GM12878 (cell line): ENCODE data around the gene EYA4. TPM values are rescaled to one million over a fixed set of nuclear protein-coding genes. Genes with fewer than 3 reads are reported as not detected.

Experiments
- ATAC-seq: fragments of 200-7000 bp; cut with Tn5 transposase; 3 replicates; pipeline ENCODE4 v1.9.1; 2020; ENCODE audit warnings: mild to moderate bottlenecking, moderate library complexity
- BruUV-seq: library from RNA; stranded (reverse); fragments of 400-500 nt; replicated peaks from 2 replicates; lab custom pipeline; 2021; lab: Mats Ljungman, UMichigan
- CTCF ChIA-PET: fragments of 300-600 bp; sonication (Branson Sonifier 250); formaldehyde crosslinking; extraction: SDS; loops from one replicate; lab custom pipeline; 2021; ENCODE audit warnings: inconsistent platforms; lab: Yijun Ruan, JAX
- POLR2A ChIA-PET: fragments of 350-600 bp; formaldehyde crosslinking; extraction: SDS; loops from one replicate; lab custom pipeline; 2021; ENCODE audit warnings: inconsistent platforms; lab: Charles Lee
- RAD21 ChIA-PET: fragments of 300-600 bp; sonication (Branson Sonifier 250); formaldehyde crosslinking; loops from one replicate; lab custom pipeline; 2023; ENCODE audit warnings: antibody characterized with exemption; ENCODE audit not compliant: unreplicated experiment; lab: Charles Lee
- SMC1A ChIA-PET: fragments of 300-600 bp; sonication (Branson Sonifier 250); formaldehyde crosslinking; loops from one replicate; lab custom pipeline; 2023; ENCODE audit not compliant: unreplicated experiment, uncharacterized antibody; lab: Charles Lee
- DNase-seq: peaks from one replicate; pipeline ENCODE4 v3.0.0-alpha.2; 2011; ENCODE audit warnings: low read depth, low spot score
- FAIRE-seq: peaks from 3 replicates; lab custom pipeline; 2011; peaks lifted over from hg19 to GRCh38; lab: Jason Lieb, UNC
- H2AFZ ChIP-seq: 2 replicates; pipeline ENCODE4 v1.6.0; 2011; ENCODE audit warnings: low read depth, low read length, control low read depth; ENCODE audit not compliant: control insufficient read depth
- H3K27ac ChIP-seq: 2 replicates; pipeline ENCODE4 v1.5.1; 2011; ENCODE audit warnings: control low read depth; ENCODE audit not compliant: control insufficient read depth, insufficient read depth
- H3K27me3 ChIP-seq, 2 experiments: replicated peaks in 1 of 2; 2 replicates each; pipeline versions ENCODE4 v1.6.0 to v1.6.1; 2011; ENCODE audit warnings: low read length in 1 of 2; ENCODE audit not compliant: control insufficient read depth in 2 of 2, insufficient read depth in 2 of 2
- H3K36me3 ChIP-seq, 2 experiments: 2 replicates each; pipeline ENCODE4 v1.5.1; 2011; ENCODE audit warnings: low read length in 1 of 2; ENCODE audit not compliant: control insufficient read depth in 2 of 2, insufficient read depth in 2 of 2
- H3K4me1 ChIP-seq: 2 replicates; pipeline ENCODE4 v1.6.1; 2011; ENCODE audit warnings: mild to moderate bottlenecking, low read length, moderate library complexity, mixed read lengths; ENCODE audit not compliant: control insufficient read depth, insufficient read depth
- H3K4me2 ChIP-seq: 2 replicates; pipeline ENCODE4 v1.6.0; 2011; ENCODE audit warnings: control low read depth; ENCODE audit not compliant: control insufficient read depth, insufficient read depth
- H3K4me3 ChIP-seq: fragments of 200-600 bp; sonication (generic); 2 replicates; pipeline ENCODE4 v1.5.1; 2016
- H3K79me2 ChIP-seq: 2 replicates; pipeline ENCODE4 v1.6.0; 2011; ENCODE audit warnings: low read length; ENCODE audit not compliant: control insufficient read depth, insufficient read depth
- H3K9ac ChIP-seq: 2 replicates; pipeline ENCODE4 v1.8.0; 2011; ENCODE audit warnings: low read length, control low read depth, mixed read lengths; ENCODE audit not compliant: control insufficient read depth, insufficient read depth
- H3K9me3 ChIP-seq: replicated peaks from 3 replicates; pipeline ENCODE4 v1.5.1; 2011; ENCODE audit warnings: mild to moderate bottlenecking, low read length; ENCODE audit not compliant: control insufficient read depth, insufficient read depth
- H4K20me1 ChIP-seq: 2 replicates; pipeline ENCODE4 v1.6.0; 2011; ENCODE audit not compliant: control insufficient read depth, insufficient read depth
- BACH1 ChIP-seq: fragments of 450-650 bp; IDR thresholded peaks from 2 replicates; pipeline ENCODE4 v1.6.1; 2017; ENCODE audit warnings: mild to moderate bottlenecking, borderline replicate concordance
- CBX5 ChIP-seq: sonication (generic); IDR thresholded peaks from 2 replicates; pipeline ENCODE4 v1.6.1; 2016; ENCODE audit warnings: low read depth, moderate library complexity, mild to moderate bottlenecking, inconsistent platforms
- EP300 ChIP-seq, 2 experiments: fragments of 150-350 bp in 1 of 2; IDR thresholded peaks; 2 replicates each; pipeline ENCODE4 v1.6.1; 2011 to 2012; ENCODE audit warnings: low read depth in 2 of 2, low read length in 2 of 2, borderline replicate concordance in 1 of 2, improper control_type of control experiment in 1 of 2, inconsistent platforms in 1 of 2; ENCODE audit not compliant: control insufficient read depth in 1 of 2
- FOXM1 ChIP-seq: IDR thresholded peaks from 2 replicates; pipeline ENCODE4 v1.6.1; 2012; ENCODE audit warnings: low read depth, mild to moderate bottlenecking, inconsistent platforms, low read length, moderate library complexity
- IRF4 ChIP-seq: IDR thresholded peaks from 2 replicates; pipeline ENCODE4 v1.6.1; 2011; ENCODE audit warnings: low read depth, low read length
- MYB ChIP-seq: fragments of 150-350 bp; IDR thresholded peaks from 2 replicates; pipeline ENCODE4 v1.6.1; 2014; ENCODE audit warnings: mild to moderate bottlenecking, low read depth, low read length, borderline replicate concordance
- NFYA ChIP-seq: IDR thresholded peaks from 2 replicates; pipeline ENCODE4 v1.6.1; 2011; ENCODE audit warnings: low read depth, mild to moderate bottlenecking, low read length, improper control_type of control experiment, borderline replicate concordance
- NFYB ChIP-seq: IDR thresholded peaks from 2 replicates; pipeline ENCODE4 v1.6.1; 2011; ENCODE audit warnings: low read depth, mild to moderate bottlenecking, low read length, improper control_type of control experiment, moderate library complexity; ENCODE audit not compliant: insufficient read depth
- NR2C2 ChIP-seq: IDR thresholded peaks from 2 replicates; pipeline ENCODE4 v1.6.1; 2011; ENCODE audit warnings: borderline replicate concordance, low read depth; ENCODE audit not compliant: control insufficient read depth, insufficient read length
- RELA ChIP-seq: fragments of 450-650 bp; IDR thresholded peaks from 2 replicates; pipeline ENCODE4 v1.8.0; 2014; ENCODE audit warnings: borderline replicate concordance; ENCODE audit not compliant: partially characterized antibody
- RFX5 ChIP-seq: IDR thresholded peaks from 2 replicates; pipeline ENCODE4 v1.6.1; 2011; ENCODE audit warnings: low read depth, low read length, improper control_type of control experiment
- SREBF2 ChIP-seq: IDR thresholded peaks from 2 replicates; pipeline ENCODE4 v1.6.1; 2012; ENCODE audit warnings: mild to moderate bottlenecking, low read length
- TCF12 ChIP-seq: IDR thresholded peaks from 2 replicates; pipeline ENCODE4 v1.6.1; 2011; ENCODE audit warnings: low read depth, mild to moderate bottlenecking, low read length
- TCF3 ChIP-seq: IDR thresholded peaks from 2 replicates; pipeline ENCODE4 v1.6.1; 2012; ENCODE audit warnings: low read depth, mild to moderate bottlenecking, low read length, borderline replicate concordance; ENCODE audit not compliant: insufficient read depth
- WRNIP1 ChIP-seq: IDR thresholded peaks from 2 replicates; pipeline ENCODE4 v1.6.1; 2011; ENCODE audit warnings: low read depth, low read length, improper control_type of control experiment, borderline replicate concordance
- WGBS: methylation state at CpG from one replicate; pipeline ENCODE4 v1.1.6; 2016; ENCODE audit warnings: low lambda C conversion rate; ENCODE audit not compliant: insufficient replicate concordance, insufficient coverage; ENCODE audit errors: missing lambda C conversion rate; 5-methylcytosine and 5-hydroxymethylcytosine counted together
- in situ Hi-C: fragments of 300-500 bp; cut with MboI; formaldehyde crosslinking; loops from 9 replicates; pipeline ENCODE4 v1.14.3; 2018; ENCODE audit warnings: mixed read lengths
- intact Hi-C: fragments of 100-400 bp; cut with micrococcal nuclease; formaldehyde crosslinking; loops from one replicate; pipeline ENCODE4 v1.14.2; 2022; ENCODE audit not compliant: unreplicated experiment
- polyA plus RNA-seq, 11 experiments: library from polyadenylated mRNA; depleted of rRNA in 4 of 11; unstranded in 6 of 11; stranded (reverse) in 5 of 11; fragments of >200 nt; fragmentation: Nextera tagmentation in 4 of 11; fragmentation: Illumina TruSeq in 1 of 11; extraction: Ambion mirVana in 4 of 11; extraction: Trizol in 1 of 11; gene quantifications; 1 replicate in 1 of 11; 2 replicates in 10 of 11; pipeline versions ENCODE4 v1.2.1 to v1.2.3, GENCODE V29; 2011 to 2016; ENCODE audit warnings: inconsistent platforms in 2 of 11, missing spikeins in 2 of 11, low read depth in 1 of 11
- total RNA-seq, 4 experiments: library from RNA; depleted of rRNA in 3 of 4; stranded (reverse); fragments of >200 nt in 3 of 4; fragmentation: Illumina TruSeq in 1 of 4; extraction: Trizol in 1 of 4; gene quantifications; 2 replicates each; pipeline versions ENCODE4 v1.2.1 to v1.2.3, GENCODE V29; 2013 to 2021
- TF ChIP-seq, protein P1 (sequence below): IDR thresholded peaks from 2 replicates; pipeline ENCODE4 v1.6.1; 2012; ENCODE audit warnings: mild to moderate bottlenecking, low read depth, low read length

The EYA4 gene
- total and polyA plus RNA-seq, 10 of the 15 experiments (the other 5 are each of a cell fraction or from before 2014, with no cell fraction given): 0.02 TPM; not detected in 9

DNA sequence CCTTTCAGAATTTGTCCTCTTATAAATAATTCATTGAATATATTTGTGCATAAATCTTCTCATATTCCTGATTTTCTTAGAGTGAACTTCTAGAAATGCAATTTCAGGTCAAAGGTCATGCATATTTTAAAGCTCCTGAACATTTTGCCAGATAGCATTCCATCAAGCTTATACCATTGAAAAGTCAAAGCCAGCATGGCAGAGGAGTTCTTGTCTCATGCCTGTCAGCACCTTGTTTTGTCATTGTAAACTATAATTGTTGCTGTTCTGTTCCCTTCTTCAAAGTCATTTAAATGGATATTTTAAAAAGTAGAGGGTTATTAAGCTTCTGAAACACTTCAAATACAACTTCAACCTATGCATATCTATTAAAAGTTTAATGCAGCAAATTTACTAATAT, 170.6 kb downstream of the EYA4 start (continued):
- no peak for TF ChIP-seq MYB
- no peak for TF ChIP-seq NFYB
- no peak for TF ChIP-seq SREBF2
- TF ChIP-seq CBX5: no peak
- no peak for TF ChIP-seq NR2C2
- TF ChIP-seq WRNIP1: no peak

DNA sequence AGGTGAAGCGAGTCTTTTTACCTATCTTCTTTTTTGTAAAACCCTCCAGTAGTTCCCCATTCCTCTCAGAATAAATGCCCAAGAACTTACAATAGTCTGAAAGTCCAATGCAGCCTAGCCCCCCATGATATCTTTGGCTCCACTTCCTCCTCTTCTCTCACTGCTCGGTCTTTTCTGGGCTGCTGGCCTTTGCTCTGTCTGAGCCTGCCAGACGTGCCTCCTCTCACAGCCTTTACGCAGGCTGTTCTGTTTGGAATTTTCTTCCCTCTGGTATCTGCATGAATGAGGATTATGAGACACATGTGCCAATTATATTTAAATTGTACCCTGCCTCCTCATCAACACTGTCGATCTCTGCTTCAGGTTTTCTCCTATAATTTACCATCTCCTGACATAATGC, 174.1 kb downstream of the EYA4 start:
- BruUV-seq: no TSS peak
- in situ Hi-C loops: no loop called here
- CTCF ChIA-PET: no interaction called here

More for the DNA sequence above, 174.1 kb downstream of the EYA4 start:
- Histone ChIP-seq H2AFZ (no peak overlapping the region), H3K4me1 (no peaks in the 10 kb centered on the region), H3K79me2 (no peaks in the 10 kb centered on the region), H3K4me3 (no peak overlapping the region), H3K27me3 (no peaks in the 10 kb centered on the region), H3K9me3 (no peaks in the 10 kb centered on the region), H4K20me1 (no peaks in the 10 kb centered on the region), H3K4me2 (no peak overlapping the region), H3K36me3 (no peaks in the 10 kb centered on the region), H3K9ac (no peak overlapping the region), H3K27ac (no peak overlapping the region)
- 7% methylated on average over 5 of the region's 5 CpGs for WGBS
- DNase-seq (no peak), ATAC-seq (no peak), FAIRE-seq (no peak)
- no peak for TF ChIP-seq TCF12
- no peak for TF ChIP-seq FOXM1
- TF ChIP-seq EP300 (IDR thresholded peaks at IDR 0.05; ENCODE audit: borderline replicate concordance in 1 of 2, control insufficient read depth in 1 of 2, low read depth in 2 of 2, low read length in 2 of 2): no peak
- TF ChIP-seq, protein P1, sequence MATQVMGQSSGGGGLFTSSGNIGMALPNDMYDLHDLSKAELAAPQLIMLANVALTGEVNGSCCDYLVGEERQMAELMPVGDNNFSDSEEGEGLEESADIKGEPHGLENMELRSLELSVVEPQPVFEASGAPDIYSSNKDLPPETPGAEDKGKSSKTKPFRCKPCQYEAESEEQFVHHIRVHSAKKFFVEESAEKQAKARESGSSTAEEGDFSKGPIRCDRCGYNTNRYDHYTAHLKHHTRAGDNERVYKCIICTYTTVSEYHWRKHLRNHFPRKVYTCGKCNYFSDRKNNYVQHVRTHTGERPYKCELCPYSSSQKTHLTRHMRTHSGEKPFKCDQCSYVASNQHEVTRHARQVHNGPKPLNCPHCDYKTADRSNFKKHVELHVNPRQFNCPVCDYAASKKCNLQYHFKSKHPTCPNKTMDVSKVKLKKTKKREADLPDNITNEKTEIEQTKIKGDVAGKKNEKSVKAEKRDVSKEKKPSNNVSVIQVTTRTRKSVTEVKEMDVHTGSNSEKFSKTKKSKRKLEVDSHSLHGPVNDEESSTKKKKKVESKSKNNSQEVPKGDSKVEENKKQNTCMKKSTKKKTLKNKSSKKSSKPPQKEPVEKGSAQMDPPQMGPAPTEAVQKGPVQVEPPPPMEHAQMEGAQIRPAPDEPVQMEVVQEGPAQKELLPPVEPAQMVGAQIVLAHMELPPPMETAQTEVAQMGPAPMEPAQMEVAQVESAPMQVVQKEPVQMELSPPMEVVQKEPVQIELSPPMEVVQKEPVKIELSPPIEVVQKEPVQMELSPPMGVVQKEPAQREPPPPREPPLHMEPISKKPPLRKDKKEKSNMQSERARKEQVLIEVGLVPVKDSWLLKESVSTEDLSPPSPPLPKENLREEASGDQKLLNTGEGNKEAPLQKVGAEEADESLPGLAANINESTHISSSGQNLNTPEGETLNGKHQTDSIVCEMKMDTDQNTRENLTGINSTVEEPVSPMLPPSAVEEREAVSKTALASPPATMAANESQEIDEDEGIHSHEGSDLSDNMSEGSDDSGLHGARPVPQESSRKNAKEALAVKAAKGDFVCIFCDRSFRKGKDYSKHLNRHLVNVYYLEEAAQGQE: no peak
- TF ChIP-seq NFYA: no peak
- no peak for TF ChIP-seq SREBF2
- TF ChIP-seq IRF4: no peak
- no peak for TF ChIP-seq RFX5
- no peak for TF ChIP-seq TCF3
- TF ChIP-seq RELA: no peak
- no peak for TF ChIP-seq BACH1
- RAD21 ChIA-PET: no interaction called here
- intact Hi-C loops: no loop called here
- POLR2A ChIA-PET: no interaction called here
- SMC1A ChIA-PET: no interaction called here
